NCI-H526 (cell line): ENCODE data around the gene KLHL41.
"Not testable (repeated sequence)": the region's sequence is repeated elsewhere in the genome, so short reads cannot be mapped to it uniquely, and the experiment has no call there.

Experiments
- DNase-seq, 2 experiments: peaks; one replicate each; lab custom pipeline; 2025; lab: John Stamatoyannopoulos, UW

KLHL41 gene

DNA sequence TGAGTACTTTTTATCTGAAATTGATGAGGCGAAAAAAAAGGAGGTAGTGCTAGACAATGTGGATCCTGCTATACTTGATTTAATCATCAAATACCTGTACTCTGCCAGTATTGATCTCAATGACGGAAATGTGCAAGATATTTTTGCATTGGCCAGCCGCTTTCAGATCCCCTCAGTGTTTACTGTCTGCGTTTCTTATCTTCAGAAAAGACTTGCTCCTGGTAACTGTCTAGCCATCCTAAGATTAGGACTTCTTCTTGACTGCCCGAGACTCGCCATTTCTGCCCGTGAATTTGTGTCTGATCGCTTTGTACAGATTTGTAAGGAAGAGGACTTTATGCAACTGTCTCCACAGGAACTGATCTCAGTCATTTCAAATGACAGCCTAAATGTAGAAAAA, 453 bp downstream of the KLHL41 start:
- DNase-seq: no peak

DNA sequence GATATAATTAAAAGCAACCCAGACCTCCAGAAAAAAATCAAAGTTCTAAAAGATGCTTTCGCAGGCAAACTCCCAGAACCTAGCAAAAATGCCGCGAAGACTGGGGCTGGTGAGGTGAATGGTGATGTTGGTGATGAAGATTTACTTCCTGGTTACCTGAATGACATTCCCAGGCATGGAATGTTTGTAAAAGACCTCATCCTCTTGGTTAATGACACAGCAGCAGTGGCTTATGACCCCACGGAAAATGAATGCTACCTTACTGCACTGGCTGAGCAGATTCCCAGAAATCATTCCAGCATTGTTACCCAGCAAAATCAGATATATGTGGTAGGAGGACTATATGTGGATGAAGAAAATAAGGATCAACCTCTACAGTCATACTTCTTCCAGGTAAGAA, 994 bp downstream of the KLHL41 start:
- no peak for DNase-seq

DNA sequence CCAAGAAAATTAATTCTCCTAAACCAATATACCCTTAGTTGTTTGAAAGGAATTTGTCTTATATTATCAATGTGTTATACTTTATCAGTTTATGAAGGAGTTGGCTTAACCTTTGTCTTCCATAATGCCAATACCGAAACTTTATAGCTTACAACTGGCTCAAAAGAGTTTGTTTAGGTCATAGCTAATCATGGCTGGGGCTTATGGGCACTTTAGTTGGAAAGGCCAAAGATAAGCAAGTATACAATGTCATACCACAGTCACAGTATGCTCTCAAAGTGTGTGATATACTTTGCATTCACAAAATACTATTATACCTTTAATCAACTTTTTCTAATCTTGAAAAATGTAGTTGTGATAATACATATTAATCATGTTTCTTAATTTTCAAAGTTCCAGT, 2.3 kb downstream of the KLHL41 start:
- DNase-seq: no peak

DNA sequence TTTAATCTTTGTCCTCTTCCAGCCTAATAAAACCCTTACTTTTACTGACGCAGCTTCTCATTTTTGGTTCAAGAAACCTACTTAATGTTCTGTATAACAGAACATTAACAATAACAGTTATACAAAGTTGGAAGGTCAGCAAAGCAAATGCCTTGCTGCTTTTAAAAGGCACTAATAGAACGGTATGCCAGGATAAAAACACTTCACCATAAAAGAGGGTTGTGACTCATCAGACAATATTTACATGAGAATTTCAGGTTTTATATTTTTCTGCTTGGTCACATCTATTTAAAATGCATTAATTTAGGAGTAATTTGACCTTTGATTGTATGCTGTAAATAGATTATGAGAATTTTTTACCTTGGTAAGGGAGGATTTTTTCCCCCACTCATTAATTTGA, 3.0 kb downstream of the KLHL41 start:
- no peak for DNase-seq

DNA sequence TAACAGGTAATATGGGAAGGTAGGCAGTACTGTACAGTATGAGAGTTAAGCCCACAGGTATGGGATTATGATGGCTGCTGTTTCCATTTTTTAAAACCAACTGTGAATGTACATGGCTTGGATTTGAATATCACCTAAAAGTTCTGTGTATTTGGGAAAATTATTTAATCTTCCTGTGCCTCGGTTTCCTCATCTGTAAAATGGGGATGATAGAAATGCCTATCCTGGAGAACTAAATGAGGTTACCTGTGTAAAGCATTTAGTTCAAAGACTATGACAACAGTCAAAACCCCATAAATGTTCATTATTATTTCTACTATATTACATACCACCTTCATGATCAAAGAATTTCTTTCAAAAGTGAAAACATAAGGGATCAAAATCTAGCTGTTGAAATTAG, 3.6 kb downstream of the KLHL41 start:
- no peak for DNase-seq

DNA sequence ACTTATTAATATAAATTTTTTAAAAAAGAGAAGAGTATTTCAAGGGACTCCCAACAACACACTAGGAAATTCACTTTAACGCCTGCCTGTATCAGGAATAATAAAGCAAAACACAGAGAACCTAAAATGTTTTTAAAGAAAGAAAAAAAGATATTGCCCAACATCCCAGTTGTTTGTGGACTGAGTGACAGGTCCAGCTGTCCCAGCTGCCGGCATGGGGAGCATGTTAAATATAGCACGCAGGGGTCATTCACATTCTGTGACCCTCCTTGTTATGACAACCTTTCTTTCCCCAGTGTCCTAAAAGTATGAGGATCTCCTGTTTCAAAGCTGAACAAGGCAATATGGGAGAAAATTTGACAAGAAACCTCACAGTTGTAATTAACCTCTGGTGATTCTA, 4.4 kb downstream of the KLHL41 start:
- DNase-seq: no peak

DNA sequence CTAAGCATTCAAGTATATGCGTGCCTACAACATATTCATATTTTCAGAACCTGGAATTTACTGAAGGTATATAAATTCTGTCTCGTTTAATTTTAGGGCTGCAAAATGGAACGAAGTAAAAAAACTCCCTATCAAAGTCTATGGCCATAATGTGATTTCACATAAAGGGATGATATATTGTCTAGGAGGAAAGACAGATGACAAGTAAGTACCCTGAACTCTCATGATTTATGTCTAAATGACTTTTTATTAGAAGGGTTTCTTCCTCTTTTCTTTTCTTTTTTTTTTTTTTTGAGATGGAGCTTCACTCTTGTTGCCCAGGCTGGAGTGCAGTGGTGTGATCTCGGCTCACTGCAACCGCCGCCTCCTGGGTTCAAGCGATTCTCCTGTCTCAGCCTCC, 5.3 kb downstream of the KLHL41 start:
- not testable (repeated sequence) for DNase-seq

DNA sequence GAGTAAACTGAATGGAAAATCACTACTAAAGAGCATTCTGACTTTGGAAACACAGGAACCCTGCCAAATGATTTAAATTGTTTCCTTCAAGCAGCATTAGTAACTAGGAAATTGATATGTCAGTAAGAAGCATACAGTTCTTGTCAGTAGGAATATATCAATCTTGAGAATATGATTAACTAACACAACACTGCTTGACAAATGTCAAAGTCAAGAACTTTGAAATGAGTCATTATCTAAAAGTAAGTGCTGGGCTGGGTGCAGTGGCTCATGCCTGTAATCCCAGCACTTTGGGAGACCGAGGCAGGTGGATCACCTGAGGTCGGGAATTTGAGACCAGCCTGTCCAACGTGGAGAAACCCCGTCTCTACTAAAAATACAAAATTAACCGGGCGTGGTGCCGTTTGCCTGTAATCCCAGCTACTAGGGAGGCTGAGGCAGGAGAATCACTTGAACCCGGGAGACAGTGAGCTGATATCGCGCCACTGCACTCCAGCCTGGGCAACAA, 7.0 kb downstream of the KLHL41 start:
- DNase-seq: not testable (repeated sequence)

DNA sequence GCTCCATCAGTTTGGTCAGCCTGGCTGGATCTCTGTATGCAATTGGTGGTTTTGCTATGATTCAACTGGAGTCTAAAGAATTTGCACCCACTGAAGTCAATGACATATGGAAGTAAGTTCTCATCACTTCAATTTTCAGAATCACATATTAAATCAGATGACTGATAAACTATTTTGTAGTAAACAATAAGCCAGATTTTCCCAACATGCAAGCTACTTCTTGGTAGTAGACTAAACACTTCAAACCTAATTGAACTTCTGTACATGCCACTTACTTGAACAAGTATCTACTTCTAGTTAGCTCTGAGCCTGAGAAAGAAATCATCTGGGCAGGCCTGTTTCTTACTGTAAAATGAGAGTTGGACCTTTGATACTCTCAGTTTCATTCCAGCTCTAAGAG, 11.4 kb downstream of the KLHL41 start:
- no peak for DNase-seq

DNA sequence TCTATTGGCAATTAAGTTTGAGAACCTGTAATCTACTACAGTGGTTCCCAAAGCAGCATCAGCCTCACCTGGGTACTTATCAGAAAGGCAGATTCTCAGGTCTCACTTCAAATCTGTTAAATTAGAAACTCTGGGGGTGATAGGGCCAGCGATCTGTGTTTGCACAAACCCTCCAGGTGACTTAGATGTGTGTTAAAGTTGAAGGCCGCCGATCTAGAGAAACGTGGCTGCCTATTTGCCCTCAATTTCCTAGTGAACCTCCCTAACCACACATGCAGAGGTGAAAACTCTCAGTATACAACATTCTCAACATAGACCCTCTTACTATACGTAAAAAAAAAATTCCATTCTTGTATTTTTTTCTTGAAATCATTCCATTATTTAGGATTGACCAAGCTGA, 14.2 kb downstream of the KLHL41 start:
- DNase-seq: no peak

DNA sequence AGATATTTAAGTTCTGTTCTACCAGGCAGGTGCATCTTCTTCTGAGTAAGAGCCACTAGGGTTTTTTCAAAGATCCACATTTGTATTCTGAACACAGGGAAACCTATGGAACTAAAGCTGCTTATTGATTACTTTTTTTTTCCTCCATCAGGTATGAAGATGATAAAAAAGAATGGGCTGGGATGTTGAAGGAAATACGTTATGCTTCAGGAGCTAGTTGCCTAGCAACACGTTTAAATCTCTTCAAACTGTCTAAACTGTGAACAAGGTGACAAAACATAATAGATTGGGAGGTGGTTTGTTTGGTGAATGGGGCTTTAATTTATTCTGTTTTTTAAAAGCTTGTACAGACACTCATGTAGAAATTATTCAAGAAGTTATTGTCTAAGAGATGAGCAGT, 15.9 kb downstream of the KLHL41 start:
- DNase-seq: peak in 1 of 2 experiments; percentile 4

DNA sequence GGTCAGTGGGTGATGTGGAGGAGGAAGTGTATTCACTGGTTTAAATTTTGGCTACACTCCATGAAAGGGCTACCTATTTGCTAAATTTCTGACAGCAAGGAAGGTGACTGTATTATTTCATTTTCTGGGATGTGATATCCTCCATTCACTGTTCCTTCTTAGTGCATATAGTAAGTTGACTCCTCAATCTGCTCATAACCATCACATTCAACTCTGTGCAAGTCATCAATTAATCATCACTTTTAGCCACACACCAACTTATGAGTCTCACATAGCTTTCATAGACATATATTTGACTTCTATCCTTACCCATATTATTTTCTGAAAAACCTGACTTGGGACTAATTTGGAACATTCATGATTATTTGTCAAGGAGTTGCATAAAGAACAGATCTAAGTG, 16.9 kb downstream of the KLHL41 start:
- DNase-seq: no peak

DNA sequence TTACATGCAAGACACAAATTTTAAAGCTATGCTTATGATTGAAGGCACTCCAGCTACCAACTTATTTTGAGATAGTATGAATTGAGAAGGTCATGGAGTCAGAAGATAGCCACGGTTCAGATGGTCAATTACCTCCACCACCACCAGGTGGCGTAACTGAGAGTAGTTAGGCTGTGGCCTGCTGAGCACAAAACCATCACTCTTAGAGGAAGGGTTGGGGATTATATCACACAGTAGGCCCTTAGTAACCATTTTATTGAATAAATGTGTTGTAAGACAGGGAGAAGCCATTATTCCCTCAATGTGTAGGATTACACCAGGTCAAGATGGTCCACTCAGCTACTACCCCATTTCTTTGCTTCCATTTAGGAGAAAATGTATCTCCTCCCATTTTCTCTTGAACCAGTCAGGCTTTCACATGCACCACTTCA, 18.8 kb downstream of the KLHL41 start:
- peak in 1 of 2 experiments; percentile 65 for DNase-seq

DNA sequence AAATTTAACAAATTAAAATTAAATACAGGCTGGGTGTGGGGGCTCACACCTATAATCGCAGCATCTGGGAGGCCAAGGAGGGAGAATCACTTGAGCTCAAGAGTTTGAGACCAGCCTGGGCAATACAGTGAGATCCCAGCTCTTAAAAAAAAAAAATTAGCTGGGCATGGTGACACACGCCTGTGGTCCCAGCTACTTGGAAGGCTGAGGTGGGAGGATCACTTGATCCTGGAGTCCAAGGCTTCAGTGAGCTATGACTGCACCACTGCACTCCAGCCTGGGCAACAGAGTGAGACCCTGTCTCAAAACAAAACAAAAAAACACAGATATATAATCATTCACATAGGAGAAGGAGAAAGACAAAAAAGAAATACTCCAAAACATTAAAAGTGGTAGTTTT, 30.0 kb downstream of the KLHL41 start:
- DNase-seq: not testable (repeated sequence)

DNA sequence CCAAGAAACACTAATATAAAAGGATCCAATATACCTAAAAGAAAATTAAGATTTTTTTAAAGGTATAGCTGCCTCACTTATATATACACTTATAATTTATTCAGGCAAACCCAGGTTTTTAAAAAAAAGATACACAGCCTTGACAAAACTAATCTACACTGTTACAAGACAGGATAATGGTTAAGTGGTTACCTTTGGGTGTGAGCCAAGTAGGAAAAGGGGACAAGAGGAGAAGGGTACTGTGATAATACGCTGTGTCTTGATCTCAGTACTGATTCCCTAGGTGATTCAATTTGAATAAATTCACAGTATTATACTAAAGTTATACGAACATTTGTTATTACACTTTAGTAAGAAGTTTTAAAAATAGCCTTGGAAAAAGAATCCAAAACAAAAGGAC, 30.6 kb downstream of the KLHL41 start:
- no peak for DNase-seq

DNA sequence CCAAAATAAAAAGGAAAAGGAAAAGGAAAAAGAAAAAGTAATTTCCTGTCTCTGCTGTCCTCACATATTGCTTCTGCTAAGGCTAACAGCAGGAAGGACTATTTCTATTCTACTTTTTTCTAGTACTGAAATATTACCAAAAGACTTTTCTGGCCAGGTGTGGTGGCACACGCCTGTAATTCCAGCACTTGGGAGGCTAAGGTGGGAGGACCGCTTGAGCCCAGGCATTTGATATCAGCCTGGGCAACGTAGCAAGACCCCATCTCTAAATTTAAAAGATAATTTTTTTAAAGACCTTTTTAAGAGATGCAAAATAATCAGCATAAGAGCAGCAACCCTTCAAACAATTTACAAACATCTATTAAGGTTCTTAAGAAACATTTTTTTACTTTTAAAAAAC, 32.9 kb downstream of the KLHL41 start:
- DNase-seq: no peak

DNA sequence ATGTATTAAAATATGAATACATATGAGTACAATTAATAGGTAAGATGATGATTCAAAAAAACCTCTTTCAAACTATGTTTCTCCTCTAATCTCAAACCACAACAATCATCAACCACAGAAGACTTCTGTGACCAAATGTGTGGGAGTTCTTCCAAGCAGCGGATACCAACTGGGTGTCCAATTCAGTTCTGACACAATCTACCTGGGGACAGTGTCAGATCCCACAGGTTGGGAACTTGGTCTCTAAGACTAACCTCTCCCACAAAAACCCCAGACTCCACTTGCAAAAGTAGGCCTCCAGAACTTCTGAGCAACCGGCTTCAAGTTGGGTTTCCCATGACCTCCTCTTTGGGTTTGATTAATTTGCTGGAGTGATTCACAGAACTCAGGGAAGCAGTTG, 37.3 kb downstream of the KLHL41 start:
- no peak for DNase-seq

DNA sequence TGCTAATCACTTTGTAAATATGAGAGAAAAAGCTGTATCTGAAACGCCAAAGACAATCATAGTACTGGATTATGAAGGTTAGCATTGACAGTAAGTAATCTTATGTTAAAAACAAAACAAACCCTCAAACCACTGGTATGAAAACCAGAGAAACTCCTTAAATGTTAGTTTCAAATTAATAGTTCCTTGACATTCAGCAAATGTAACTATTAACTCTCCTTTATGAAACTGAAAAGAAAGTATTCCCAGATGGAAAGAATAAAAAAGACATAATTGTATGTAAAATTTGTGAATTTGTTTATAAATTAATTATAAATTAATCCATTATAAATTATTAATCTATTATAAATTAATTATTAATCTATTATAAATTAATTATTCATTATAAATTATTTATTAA, 51.9 kb downstream of the KLHL41 start:
- DNase-seq: no peak

DNA sequence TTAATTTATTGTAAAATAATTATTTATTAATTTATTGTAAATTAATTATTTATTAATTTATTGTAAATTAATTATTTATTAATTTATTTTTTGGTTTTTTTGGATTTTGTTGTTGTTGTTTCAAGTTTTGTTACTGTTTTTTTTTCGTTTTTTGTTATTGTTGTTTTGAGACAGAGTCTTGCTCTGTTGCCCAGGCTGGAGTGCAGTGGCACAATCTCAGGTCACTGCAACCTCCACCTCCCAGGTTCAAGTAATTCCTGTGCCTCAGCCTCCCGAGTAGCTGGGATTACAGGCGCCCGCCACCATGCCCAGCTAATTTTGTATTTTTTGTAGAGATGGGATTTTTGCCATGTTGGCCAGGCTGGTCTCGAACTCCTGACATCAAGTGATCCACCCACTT, 52.6 kb downstream of the KLHL41 start:
- not testable (repeated sequence) for DNase-seq

DNA sequence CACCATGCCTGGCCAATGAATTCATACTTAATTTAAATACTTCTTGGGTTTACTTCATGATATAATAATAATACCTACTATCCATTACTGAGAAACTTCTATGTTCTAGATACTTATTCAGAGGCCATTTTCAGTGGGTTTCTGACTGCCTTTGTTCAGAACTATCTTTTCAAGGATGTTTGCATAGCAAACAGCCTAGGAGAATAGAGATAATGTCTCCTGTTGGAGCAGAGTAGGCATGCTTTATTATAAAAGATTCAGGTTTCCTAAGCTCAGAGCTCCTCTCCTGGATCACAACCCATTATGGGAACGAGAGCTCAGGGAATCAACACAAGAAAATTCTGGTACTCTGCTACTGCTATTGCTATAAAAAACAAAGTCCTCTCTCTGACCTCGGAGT, 53.0 kb downstream of the KLHL41 start:
- DNase-seq: no peak

DNA sequence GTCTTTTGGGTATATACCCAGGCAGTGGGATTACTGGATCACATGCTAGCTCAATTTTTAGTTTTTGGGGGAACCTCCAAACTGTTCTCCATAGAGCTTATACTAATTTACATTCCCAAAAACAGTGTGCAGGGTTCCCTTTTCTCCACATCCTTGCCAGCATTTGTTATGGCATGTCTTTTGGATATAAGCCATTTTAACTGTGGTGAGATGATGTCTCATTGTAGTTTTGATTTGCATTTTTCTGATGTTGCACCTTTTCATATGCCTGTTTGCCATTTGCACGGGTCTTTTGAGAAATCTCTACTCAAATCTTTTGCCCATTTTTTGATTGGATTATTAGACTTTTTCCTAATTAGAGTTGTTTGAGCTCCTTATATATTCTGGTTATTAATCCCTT, 56.2 kb downstream of the KLHL41 start:
- DNase-seq: no peak

DNA sequence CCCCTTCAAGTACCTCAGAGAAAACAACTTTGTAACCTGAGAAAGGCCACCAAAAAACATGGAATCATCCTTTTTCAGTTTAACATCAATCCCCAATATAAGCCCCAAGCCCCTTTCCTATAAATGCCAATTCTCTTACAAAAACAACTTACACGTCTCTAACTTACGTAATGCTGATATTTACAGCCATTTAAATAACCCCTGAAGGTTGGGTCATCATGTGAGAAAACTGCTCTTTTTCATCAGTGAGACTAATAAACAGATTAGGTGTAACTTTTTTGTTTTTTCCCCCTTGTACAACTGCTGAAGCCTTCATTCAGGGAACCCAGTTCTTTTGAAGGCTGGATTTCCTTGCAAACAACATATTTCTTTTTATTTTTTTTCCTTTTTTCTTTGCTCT, 60.4 kb downstream of the KLHL41 start:
- DNase-seq: no peak

DNA sequence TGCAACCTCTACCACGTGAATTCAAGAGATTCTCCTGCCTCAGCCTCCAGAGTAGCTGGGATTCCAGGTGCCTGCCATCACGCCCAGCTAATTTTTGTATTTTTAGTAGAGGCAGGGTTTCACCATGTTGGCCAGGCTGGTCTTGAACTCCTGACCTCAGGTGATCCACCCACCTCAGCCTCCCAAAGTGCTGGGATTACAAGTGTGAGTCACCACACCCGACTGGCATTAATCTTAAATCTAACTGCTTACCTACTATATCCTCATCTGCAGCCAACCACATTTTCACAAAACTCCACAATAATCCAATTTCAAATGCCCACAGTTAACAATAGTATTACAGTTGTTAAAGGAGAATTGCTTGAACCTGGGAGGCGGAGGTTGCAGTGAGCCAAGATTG, 61.2 kb downstream of the KLHL41 start:
- not testable (repeated sequence) for DNase-seq

DNA sequence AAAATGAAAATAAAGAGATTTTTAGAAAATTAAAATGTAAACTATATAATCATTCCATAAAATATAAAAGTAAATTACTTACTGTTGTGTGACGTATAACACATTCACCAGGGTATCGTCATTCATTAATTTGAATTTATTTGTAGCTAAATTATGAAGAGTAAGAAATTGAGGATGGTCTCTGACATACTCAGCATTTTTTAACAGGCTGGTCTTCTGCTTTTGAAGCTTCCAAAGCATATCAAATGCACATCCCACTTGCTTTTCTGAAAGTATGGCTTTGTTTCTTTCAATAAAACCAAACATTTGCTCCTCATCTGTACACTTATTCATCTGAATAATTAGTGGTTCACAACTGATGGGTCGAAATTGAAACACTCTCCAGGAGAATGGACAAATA, 62.1 kb downstream of the KLHL41 start:
- no peak for DNase-seq

DNA sequence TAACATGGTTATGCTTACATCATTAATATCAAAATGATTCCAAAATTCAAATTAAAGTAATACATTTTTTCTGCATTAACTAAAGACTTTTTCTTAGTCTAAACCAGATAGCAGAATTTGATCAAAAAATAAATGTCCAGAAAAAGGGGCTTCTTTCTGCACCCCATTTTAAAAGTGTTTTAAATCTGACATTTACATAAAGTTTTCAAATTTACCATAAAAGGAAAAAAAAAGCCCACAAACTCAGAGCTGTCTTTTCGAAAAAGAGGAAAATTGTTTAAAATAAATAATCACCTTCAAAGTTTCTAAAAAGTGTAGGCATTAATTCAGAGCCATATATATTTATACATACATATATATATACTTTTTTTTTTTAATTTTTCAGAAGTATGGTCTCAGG, 62.7 kb downstream of the KLHL41 start:
- DNase-seq: no peak
